ENCODE data around the gene PIEZO2.

The PIEZO2 gene

DNA sequence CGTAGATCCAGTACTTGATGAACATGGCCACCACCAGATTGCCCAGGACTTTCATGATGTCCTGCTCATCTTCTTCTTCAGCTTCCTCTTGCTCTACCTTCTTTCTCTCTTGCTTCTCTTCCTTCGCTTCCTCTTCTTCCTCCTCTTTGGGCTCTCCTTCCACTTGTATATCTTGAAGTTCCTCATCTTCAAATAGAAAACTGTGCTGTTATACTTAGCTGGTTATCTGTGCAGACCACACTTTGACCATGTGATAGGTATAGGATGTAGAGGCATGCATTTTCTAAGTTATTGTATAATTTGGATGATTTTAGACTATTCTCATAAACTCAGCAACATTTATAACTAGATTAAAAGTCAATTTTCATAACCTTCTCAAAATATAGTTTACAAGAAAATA lies 360.2 kb downstream of the PIEZO2 start:
- no peak for TF ChIP-seq ZFX (IDR thresholded peaks at IDR 0.05)
- TF ChIP-seq, protein P1, sequence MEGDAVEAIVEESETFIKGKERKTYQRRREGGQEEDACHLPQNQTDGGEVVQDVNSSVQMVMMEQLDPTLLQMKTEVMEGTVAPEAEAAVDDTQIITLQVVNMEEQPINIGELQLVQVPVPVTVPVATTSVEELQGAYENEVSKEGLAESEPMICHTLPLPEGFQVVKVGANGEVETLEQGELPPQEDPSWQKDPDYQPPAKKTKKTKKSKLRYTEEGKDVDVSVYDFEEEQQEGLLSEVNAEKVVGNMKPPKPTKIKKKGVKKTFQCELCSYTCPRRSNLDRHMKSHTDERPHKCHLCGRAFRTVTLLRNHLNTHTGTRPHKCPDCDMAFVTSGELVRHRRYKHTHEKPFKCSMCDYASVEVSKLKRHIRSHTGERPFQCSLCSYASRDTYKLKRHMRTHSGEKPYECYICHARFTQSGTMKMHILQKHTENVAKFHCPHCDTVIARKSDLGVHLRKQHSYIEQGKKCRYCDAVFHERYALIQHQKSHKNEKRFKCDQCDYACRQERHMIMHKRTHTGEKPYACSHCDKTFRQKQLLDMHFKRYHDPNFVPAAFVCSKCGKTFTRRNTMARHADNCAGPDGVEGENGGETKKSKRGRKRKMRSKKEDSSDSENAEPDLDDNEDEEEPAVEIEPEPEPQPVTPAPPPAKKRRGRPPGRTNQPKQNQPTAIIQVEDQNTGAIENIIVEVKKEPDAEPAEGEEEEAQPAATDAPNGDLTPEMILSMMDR (conservative IDR thresholded peaks at IDR 0.05): no peak
- H3K27ac ChIP-seq: no peak overlapping the region

DNA sequence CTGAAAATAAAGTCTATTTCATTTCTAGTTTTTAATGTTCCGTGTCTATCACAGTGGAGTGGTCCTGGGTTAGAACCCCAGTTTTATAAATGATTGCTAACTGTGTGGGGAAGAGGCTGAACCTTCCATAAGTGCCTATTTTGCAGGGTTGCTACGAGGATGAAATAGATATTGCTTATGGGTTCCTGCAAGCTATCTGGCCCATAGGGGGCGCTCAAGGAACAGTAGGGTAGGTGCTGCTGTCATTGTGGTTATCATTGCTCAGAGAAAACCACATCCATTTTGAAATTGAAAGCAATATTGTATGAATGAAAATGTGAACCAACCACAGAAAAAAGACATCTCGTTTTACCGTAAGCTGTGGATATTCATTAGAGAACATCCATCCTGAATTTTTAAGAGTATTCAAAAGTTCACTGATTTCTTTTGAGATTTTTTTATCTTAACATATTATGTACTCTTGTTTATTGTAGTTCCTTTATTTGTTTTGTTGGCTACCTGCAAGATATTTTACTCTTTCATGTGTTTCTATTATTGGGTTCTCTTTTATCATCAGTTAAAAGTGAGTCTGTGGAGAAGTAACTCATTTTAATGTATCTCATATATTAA lies 362.0 kb downstream of the PIEZO2 start:
- no peak overlapping the region for H3K27ac ChIP-seq
- TF ChIP-seq, protein P1 (conservative IDR thresholded peaks at IDR 0.05): peak; percentile 97
- TF ChIP-seq ZFX (IDR thresholded peaks at IDR 0.05): no peak

DNA sequence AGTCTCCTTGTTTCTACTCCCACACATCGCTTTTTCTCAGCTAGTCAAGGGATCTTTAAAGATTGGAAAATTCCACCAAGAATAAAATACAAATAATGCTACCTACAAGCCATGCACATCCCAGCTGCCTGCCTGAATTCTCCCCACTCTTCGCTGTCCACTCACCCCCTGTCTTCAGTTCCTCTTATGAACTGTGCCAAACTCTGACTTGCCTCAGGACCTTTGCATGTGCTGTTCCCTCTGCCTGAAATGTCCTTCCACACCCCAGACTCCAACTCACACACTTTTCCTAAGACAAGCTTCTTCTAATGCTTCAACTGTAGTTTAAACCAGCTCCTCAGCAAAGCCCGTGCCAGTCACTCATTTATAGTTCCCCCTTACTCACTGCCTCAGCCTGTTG lies 363.6 kb downstream of the PIEZO2 start:
- TF ChIP-seq, protein P1 (conservative IDR thresholded peaks at IDR 0.05): no peak
- no peak for TF ChIP-seq ZFX (IDR thresholded peaks at IDR 0.05)

DNA sequence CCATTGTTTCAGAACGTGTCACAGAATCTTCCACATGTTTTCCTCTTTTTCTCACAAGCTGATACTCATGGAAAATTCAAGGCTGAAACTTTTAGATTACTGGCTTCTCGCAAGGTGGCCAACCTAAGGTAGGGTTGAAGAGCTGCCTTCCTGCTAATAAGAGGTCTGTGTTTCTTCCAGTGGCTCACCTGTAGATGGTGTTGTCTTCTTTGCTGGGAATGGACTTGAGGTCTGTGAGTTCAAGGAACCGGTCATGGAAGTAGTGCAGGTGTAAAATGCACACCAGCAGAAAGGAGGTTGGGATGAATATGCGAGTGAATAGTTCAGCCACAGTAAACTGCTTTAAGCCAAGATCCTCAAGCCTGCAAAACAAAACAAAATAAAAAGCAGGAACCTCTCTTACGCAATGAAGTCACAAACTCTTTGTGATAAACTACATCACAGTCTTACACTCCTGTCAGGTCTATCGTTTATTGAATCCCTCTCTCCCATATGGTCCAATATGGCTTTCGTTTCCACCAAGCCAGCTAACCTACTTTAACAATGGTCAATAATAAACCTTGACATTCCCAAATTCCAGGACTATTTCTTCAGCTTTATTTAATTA lies 364.7 kb downstream of the PIEZO2 start:
- no peak overlapping the region for H3K27ac ChIP-seq
- no peak for TF ChIP-seq ZFX (IDR thresholded peaks at IDR 0.05)
- TF ChIP-seq, protein P1 (conservative IDR thresholded peaks at IDR 0.05): peak; percentile 34

More for the DNA sequence above, 363.6 kb downstream of the PIEZO2 start:
- no peak overlapping the region for H3K27ac ChIP-seq

DNA sequence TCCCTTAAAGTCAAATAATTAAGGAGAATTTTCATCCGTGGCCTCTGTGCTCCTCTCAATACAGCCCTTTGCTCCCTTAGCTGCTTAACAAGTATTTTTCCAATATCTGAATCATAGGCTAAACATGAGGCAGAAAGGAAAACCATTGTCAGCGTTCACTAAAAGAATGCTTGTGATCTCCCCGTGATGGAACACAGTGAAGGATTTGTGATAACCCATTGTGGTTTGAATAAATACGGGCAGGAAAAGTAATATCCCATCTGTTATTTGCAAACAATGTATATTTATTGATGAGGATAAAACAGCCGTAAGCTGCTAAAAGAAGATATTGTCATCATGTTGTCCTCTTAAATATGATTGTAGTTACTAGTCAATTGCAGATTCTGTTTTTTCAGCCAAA lies 365.4 kb downstream of the PIEZO2 start:
- H3K27ac ChIP-seq: no peak overlapping the region
- no peak for TF ChIP-seq ZFX (IDR thresholded peaks at IDR 0.05)
- TF ChIP-seq, protein P1 (conservative IDR thresholded peaks at IDR 0.05): no peak

DNA sequence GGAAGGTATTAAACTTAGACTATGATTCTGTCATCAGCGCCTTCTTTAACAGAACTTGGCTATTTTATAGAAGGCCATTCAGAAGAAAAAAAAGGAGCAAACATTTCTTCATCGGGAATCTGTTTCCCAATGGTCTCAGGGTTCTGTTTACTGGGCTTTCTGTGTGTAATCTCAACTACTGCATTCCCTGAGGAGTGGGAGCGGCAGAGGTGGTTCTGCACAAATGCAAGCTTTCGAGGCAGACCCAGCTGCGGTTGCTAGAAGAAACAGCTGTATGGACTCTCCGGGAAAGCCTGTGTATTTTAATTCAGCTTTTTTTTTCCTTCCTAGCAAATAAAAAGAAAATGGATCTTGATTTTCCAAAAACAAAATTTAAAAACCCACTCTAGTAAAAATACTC lies 372.9 kb downstream of the PIEZO2 start:
- TF ChIP-seq ZFX (IDR thresholded peaks at IDR 0.05): no peak
- TF ChIP-seq, protein P1 (conservative IDR thresholded peaks at IDR 0.05): no peak
- H3K27ac ChIP-seq: no peak overlapping the region

DNA sequence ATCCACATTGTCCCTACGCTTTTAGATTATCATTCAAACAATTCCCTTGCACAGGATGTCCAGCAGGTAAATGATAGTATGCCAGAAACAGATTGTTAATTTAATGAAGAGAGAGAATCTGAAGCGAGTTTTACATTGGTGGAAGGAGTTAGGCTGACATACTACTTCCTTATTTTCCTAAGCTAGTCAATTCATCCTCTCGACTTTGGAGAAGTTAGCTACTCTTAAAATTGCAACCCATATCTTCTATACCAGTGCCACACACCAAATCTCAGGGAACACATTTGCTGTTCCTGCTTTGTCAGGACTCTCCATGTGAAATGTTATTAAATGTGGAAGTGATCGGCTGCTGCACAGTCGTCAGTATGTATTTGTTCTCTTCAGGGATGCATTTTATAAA lies 374.3 kb downstream of the PIEZO2 start:
- TF ChIP-seq, protein P1 (conservative IDR thresholded peaks at IDR 0.05): no peak
- no peak for TF ChIP-seq ZFX (IDR thresholded peaks at IDR 0.05)
- H3K27ac ChIP-seq: no peak overlapping the region

Measured in C4-2B (cell line).